ENCODE data around the gene BEGAIN.

Gene BEGAIN

GRCh38 chr14:100573757-100574641, 13.2 kb downstream of the BEGAIN start:
- Histone ChIP-seq H3K27ac (ENCODE audit: insufficient read depth, low read length, poor library complexity, severe bottlenecking) (no peak overlapping the region), H3K9me3 (ENCODE audit: control insufficient read depth, low read length) (no peaks in the 10 kb centered on the region), H3K4me3 (ENCODE audit: insufficient read depth, low read depth, low read length, poor library complexity, severe bottlenecking) (no peak overlapping the region), H3K4me1 (ENCODE audit: control insufficient read depth, insufficient read depth, low read length, poor library complexity, severe bottlenecking) (no peaks in the 10 kb centered on the region), H3K27me3 (replicated peaks; ENCODE audit: control insufficient read depth, insufficient read depth, low read length, poor library complexity, severe bottlenecking) (peaks cover 7% of the 10 kb centered on the region), H3K36me3 (ENCODE audit: control insufficient read depth, insufficient read depth, low read length) (no peaks in the 10 kb centered on the region)
- no peak for DNase-seq

GRCh38 chr14:100573002-100573756, 14.0 kb downstream of the BEGAIN start:
- Histone ChIP-seq H3K27ac (ENCODE audit: insufficient read depth, low read length, poor library complexity, severe bottlenecking) (no peak overlapping the region), H3K4me3 (ENCODE audit: insufficient read depth, low read depth, low read length, poor library complexity, severe bottlenecking) (no peak overlapping the region), H3K9me3 (ENCODE audit: control insufficient read depth, low read length) (no peaks in the 10 kb centered on the region), H3K4me1 (ENCODE audit: control insufficient read depth, insufficient read depth, low read length, poor library complexity, severe bottlenecking) (peaks cover 5% of the 10 kb centered on the region), H3K27me3 (replicated peaks; ENCODE audit: control insufficient read depth, insufficient read depth, low read length, poor library complexity, severe bottlenecking) (peaks cover 14% of the 10 kb centered on the region), H3K36me3 (ENCODE audit: control insufficient read depth, insufficient read depth, low read length) (no peaks in the 10 kb centered on the region)
- DNase-seq: no peak

- Histone ChIP-seq H3K27me3 (replicated peaks; ENCODE audit: control insufficient read depth, insufficient read depth, low read length, poor library complexity, severe bottlenecking) (peaks cover 18% of the 10 kb centered on the region), H3K4me3 (ENCODE audit: insufficient read depth, low read depth, low read length, poor library complexity, severe bottlenecking) (no peak overlapping the region), H3K27ac (ENCODE audit: insufficient read depth, low read length, poor library complexity, severe bottlenecking) (no peak overlapping the region), H3K36me3 (ENCODE audit: control insufficient read depth, insufficient read depth, low read length) (no peaks in the 10 kb centered on the region), H3K9me3 (ENCODE audit: control insufficient read depth, low read length) (no peaks in the 10 kb centered on the region), H3K4me1 (ENCODE audit: control insufficient read depth, insufficient read depth, low read length, poor library complexity, severe bottlenecking) (peaks cover 5% of the 10 kb centered on the region)
- DNase-seq: no peak
Measured at GRCh38 chr14:100572543-100572942, 14.7 kb downstream of the BEGAIN start.

GRCh38 chr14:100571837-100572236, 15.4 kb downstream of the BEGAIN start:
- Histone ChIP-seq H3K36me3 (ENCODE audit: control insufficient read depth, insufficient read depth, low read length) (no peaks in the 10 kb centered on the region), H3K4me3 (ENCODE audit: insufficient read depth, low read depth, low read length, poor library complexity, severe bottlenecking) (no peak overlapping the region), H3K27ac (ENCODE audit: insufficient read depth, low read length, poor library complexity, severe bottlenecking) (no peak overlapping the region), H3K9me3 (ENCODE audit: control insufficient read depth, low read length) (no peaks in the 10 kb centered on the region), H3K4me1 (ENCODE audit: control insufficient read depth, insufficient read depth, low read length, poor library complexity, severe bottlenecking) (peaks cover 8% of the 10 kb centered on the region), H3K27me3 (replicated peaks; ENCODE audit: control insufficient read depth, insufficient read depth, low read length, poor library complexity, severe bottlenecking) (peaks cover 19% of the 10 kb centered on the region)
- no peak for DNase-seq

GRCh38 chr14:100570726-100571454, 16.3 kb downstream of the BEGAIN start:
- H3K4me3 ChIP-seq (ENCODE audit: insufficient read depth, low read depth, low read length, poor library complexity, severe bottlenecking): no peak overlapping the region

GRCh38 chr14:100569734-100570286, 17.4 kb downstream of the BEGAIN start:
- Histone ChIP-seq H3K9me3 (ENCODE audit: control insufficient read depth, low read length) (no peaks in the 10 kb centered on the region), H3K27me3 (replicated peaks; ENCODE audit: control insufficient read depth, insufficient read depth, low read length, poor library complexity, severe bottlenecking) (peaks cover 19% of the 10 kb centered on the region), H3K36me3 (ENCODE audit: control insufficient read depth, insufficient read depth, low read length) (no peaks in the 10 kb centered on the region), H3K27ac (ENCODE audit: insufficient read depth, low read length, poor library complexity, severe bottlenecking) (no peak overlapping the region), H3K4me3 (ENCODE audit: insufficient read depth, low read depth, low read length, poor library complexity, severe bottlenecking) (no peak overlapping the region), H3K4me1 (ENCODE audit: control insufficient read depth, insufficient read depth, low read length, poor library complexity, severe bottlenecking) (peaks cover 9% of the 10 kb centered on the region)
- no peak for DNase-seq

More at GRCh38 chr14:100570726-100571454, 16.3 kb downstream of the BEGAIN start:
- no peaks in the 10 kb centered on the region for H3K36me3 ChIP-seq (ENCODE audit: control insufficient read depth, insufficient read depth, low read length)
- peaks cover 9% of the 10 kb centered on the region for H3K4me1 ChIP-seq (ENCODE audit: control insufficient read depth, insufficient read depth, low read length, poor library complexity, severe bottlenecking)
- no peaks in the 10 kb centered on the region for H3K9me3 ChIP-seq (ENCODE audit: control insufficient read depth, low read length)
- no peak overlapping the region for H3K27ac ChIP-seq (ENCODE audit: insufficient read depth, low read length, poor library complexity, severe bottlenecking)
- no peak for DNase-seq
- peaks cover 19% of the 10 kb centered on the region for H3K27me3 ChIP-seq (replicated peaks; ENCODE audit: control insufficient read depth, insufficient read depth, low read length, poor library complexity, severe bottlenecking)

GRCh38 chr14:100568998-100569733, 18.1 kb downstream of the BEGAIN start:
- Histone ChIP-seq H3K4me1 (ENCODE audit: control insufficient read depth, insufficient read depth, low read length, poor library complexity, severe bottlenecking) (peaks cover 9% of the 10 kb centered on the region), H3K27me3 (replicated peaks; ENCODE audit: control insufficient read depth, insufficient read depth, low read length, poor library complexity, severe bottlenecking) (peaks cover 19% of the 10 kb centered on the region), H3K27ac (ENCODE audit: insufficient read depth, low read length, poor library complexity, severe bottlenecking) (no peak overlapping the region), H3K4me3 (ENCODE audit: insufficient read depth, low read depth, low read length, poor library complexity, severe bottlenecking) (no peak overlapping the region), H3K9me3 (ENCODE audit: control insufficient read depth, low read length) (no peaks in the 10 kb centered on the region), H3K36me3 (ENCODE audit: control insufficient read depth, insufficient read depth, low read length) (no peaks in the 10 kb centered on the region)
- DNase-seq: no peak

GRCh38 chr14:100568164-100568997, 18.8 kb downstream of the BEGAIN start:
- Histone ChIP-seq H3K36me3 (ENCODE audit: control insufficient read depth, insufficient read depth, low read length) (no peaks in the 10 kb centered on the region), H3K27ac (ENCODE audit: insufficient read depth, low read length, poor library complexity, severe bottlenecking) (no peak overlapping the region), H3K4me1 (ENCODE audit: control insufficient read depth, insufficient read depth, low read length, poor library complexity, severe bottlenecking) (peaks cover 9% of the 10 kb centered on the region), H3K9me3 (ENCODE audit: control insufficient read depth, low read length) (no peaks in the 10 kb centered on the region), H3K4me3 (ENCODE audit: insufficient read depth, low read depth, low read length, poor library complexity, severe bottlenecking) (peak overlapping the region; percentile 62), H3K27me3 (replicated peaks; ENCODE audit: control insufficient read depth, insufficient read depth, low read length, poor library complexity, severe bottlenecking) (peaks cover 19% of the 10 kb centered on the region)
- no peak for DNase-seq

- Histone ChIP-seq H3K36me3 (ENCODE audit: control insufficient read depth, insufficient read depth, low read length) (no peaks in the 10 kb centered on the region), H3K9me3 (ENCODE audit: control insufficient read depth, low read length) (no peaks in the 10 kb centered on the region), H3K27ac (ENCODE audit: insufficient read depth, low read length, poor library complexity, severe bottlenecking) (no peak overlapping the region), H3K27me3 (replicated peaks; ENCODE audit: control insufficient read depth, insufficient read depth, low read length, poor library complexity, severe bottlenecking) (peaks cover 19% of the 10 kb centered on the region), H3K4me3 (ENCODE audit: insufficient read depth, low read depth, low read length, poor library complexity, severe bottlenecking) (peak overlapping the region; percentile 62), H3K4me1 (ENCODE audit: control insufficient read depth, insufficient read depth, low read length, poor library complexity, severe bottlenecking) (peaks cover 9% of the 10 kb centered on the region)
- DNase-seq: no peak
Measured at GRCh38 chr14:100567877-100568163, 19.4 kb downstream of the BEGAIN start.

Data from effector memory CD4-positive, alpha-beta T cell (primary cell).